IMR-90 (cell line): ENCODE measurements around the gene TAF11L13. TPM values are rescaled to one million over a fixed set of nuclear protein-coding genes. Genes with fewer than 3 reads are reported as not detected.
"Not testable (repeated sequence)": the region's sequence is repeated elsewhere in the genome, so short reads cannot be mapped to it uniquely, and the experiment has no call there.

Experiments
- ATAC-seq: fragments of 200-7000 bp; cut with Tn5 transposase; 2 replicates; pipeline ENCODE4 v1.9.1; 2020; ENCODE audit warnings: low read depth, mild to moderate bottlenecking, moderate library complexity
- BruUV-seq: library from RNA; stranded (reverse); fragments of 400-500 nt; replicated peaks from 2 replicates; lab custom pipeline; 2021; lab: Mats Ljungman, UMichigan
- CTCF ChIA-PET: fragments of 300-600 bp; formaldehyde crosslinking; extraction: SDS; loops from one replicate; lab custom pipeline; 2021; ENCODE audit warnings: antibody characterized with exemption; lab: Yijun Ruan, JAX
- POLR2A ChIA-PET: fragments of 300-600 bp; sonication (Branson Sonifier 250); formaldehyde crosslinking; loops from one replicate; lab custom pipeline; 2022; ENCODE audit warnings: antibody characterized with exemption; ENCODE audit not compliant: unreplicated experiment; lab: Charles Lee
- DNase-seq: peaks from one replicate; pipeline ENCODE4 v3.0.0; 2013
- H2AFZ ChIP-seq: replicated peaks from 2 replicates; pipeline ENCODE3; 2013; ENCODE audit warnings: low read length, mild to moderate bottlenecking; ENCODE audit not compliant: poor library complexity
- H2AK5ac ChIP-seq: 2 replicates; pipeline ENCODE4 v1.6.1; 2013; ENCODE audit warnings: low read depth, low read length, inconsistent platforms
- H2AK9ac ChIP-seq: replicated peaks from 2 replicates; pipeline ENCODE3; 2013; ENCODE audit warnings: mild to moderate bottlenecking, low read depth, low read length, moderate library complexity; ENCODE audit not compliant: poor library complexity
- H2BK120ac ChIP-seq: 2 replicates; pipeline ENCODE4 v1.6.1; 2013; ENCODE audit warnings: low read depth, low read length, inconsistent platforms
- H2BK15ac ChIP-seq: 3 replicates; pipeline ENCODE4 v1.6.1; 2013; ENCODE audit warnings: low read depth, low read length, inconsistent platforms
- H2BK20ac ChIP-seq: 2 replicates; pipeline ENCODE4 v1.6.1; 2013; ENCODE audit warnings: low read depth, mild to moderate bottlenecking, inconsistent platforms, low read length, moderate library complexity
- H2BK5ac ChIP-seq: 2 replicates; pipeline ENCODE4 v1.6.1; 2013; ENCODE audit warnings: mild to moderate bottlenecking, low read depth, low read length, inconsistent platforms; ENCODE audit not compliant: poor library complexity, severe bottlenecking
- H3K14ac ChIP-seq: replicated peaks from 2 replicates; pipeline ENCODE4 v1.6.1; 2013; ENCODE audit warnings: low read depth, low read length, inconsistent platforms
- H3K18ac ChIP-seq: 2 replicates; pipeline ENCODE4 v1.6.1; 2013; ENCODE audit warnings: low read depth, low read length, control low read depth
- H3K23ac ChIP-seq: 2 replicates; pipeline ENCODE4 v1.6.1; 2013; ENCODE audit warnings: low read depth, low read length, inconsistent platforms
- H3K27ac ChIP-seq: 2 replicates; pipeline ENCODE4 v1.5.1; 2013; ENCODE audit warnings: mild to moderate bottlenecking, control low read depth, low read length; ENCODE audit not compliant: insufficient read depth
- H3K27me3 ChIP-seq: 2 replicates; pipeline ENCODE4 v1.6.1; 2013; ENCODE audit warnings: low read length; ENCODE audit not compliant: control insufficient read depth, insufficient read depth
- H3K36me3 ChIP-seq: 2 replicates; pipeline ENCODE4 v1.6.1; 2013; ENCODE audit warnings: low read length, mixed read lengths; ENCODE audit not compliant: control insufficient read depth, insufficient read depth
- H3K4ac ChIP-seq: 2 replicates; pipeline ENCODE4 v1.6.1; 2013; ENCODE audit warnings: low read depth, low read length, inconsistent platforms
- H3K4me1 ChIP-seq: 2 replicates; pipeline ENCODE4 v1.6.1; 2013; ENCODE audit warnings: low read length, mixed read lengths; ENCODE audit not compliant: control insufficient read depth, insufficient read depth
- H3K4me2 ChIP-seq: 2 replicates; pipeline ENCODE4 v1.6.1; 2013; ENCODE audit warnings: low read depth, mild to moderate bottlenecking, control low read depth, low read length, moderate library complexity
- H3K4me3 ChIP-seq: 2 replicates; pipeline ENCODE4 v1.5.1; 2013; ENCODE audit warnings: low read depth, mild to moderate bottlenecking, control low read depth, low read length, moderate library complexity; ENCODE audit not compliant: insufficient read depth
- H3K56ac ChIP-seq: 2 replicates; pipeline ENCODE4 v1.6.1; 2013; ENCODE audit warnings: low read length, inconsistent platforms; ENCODE audit not compliant: insufficient read depth; ENCODE audit errors: extremely low read depth
- H3K79me1 ChIP-seq, 2 experiments: 2 replicates each; pipeline ENCODE4 v1.6.1; 2013; ENCODE audit warnings: low read length in 2 of 2, inconsistent platforms in 1 of 2, low read depth in 1 of 2
- H3K9ac ChIP-seq: 2 replicates; pipeline ENCODE4 v1.6.1; 2013; ENCODE audit warnings: low read depth, low read length, control low read depth
- H3K9me1 ChIP-seq: 2 replicates; pipeline ENCODE4 v1.6.1; 2013; ENCODE audit warnings: low read length, inconsistent platforms; ENCODE audit not compliant: insufficient read depth
- H3K9me3 ChIP-seq: 2 replicates; pipeline ENCODE4 v1.6.1; 2013; ENCODE audit warnings: low read length; ENCODE audit not compliant: control insufficient read depth, insufficient read depth
- H4K20me1 ChIP-seq: 2 replicates; pipeline ENCODE4 v1.6.1; 2013; ENCODE audit warnings: low read length, inconsistent platforms; ENCODE audit not compliant: insufficient read depth
- H4K5ac ChIP-seq: 2 replicates; pipeline ENCODE4 v1.6.1; 2013; ENCODE audit warnings: mild to moderate bottlenecking, low read depth, low read length, control low read depth
- H4K8ac ChIP-seq, 2 experiments: 2 replicates each; pipeline ENCODE4 v1.6.1; 2013; ENCODE audit warnings: low read depth in 2 of 2, low read length in 2 of 2, control low read depth in 1 of 2, inconsistent platforms in 1 of 2
- H4K91ac ChIP-seq: 2 replicates; pipeline ENCODE4 v1.6.1; 2013; ENCODE audit warnings: low read depth, low read length, inconsistent platforms; ENCODE audit not compliant: insufficient read depth
- WGBS, 2 experiments: methylation state at CpG; one replicate each; pipeline versions ENCODE4 v1.1.5 to v1.1.7; 2013; ENCODE audit warnings: missing lambda C conversion rate in 2 of 2; ENCODE audit not compliant: insufficient read length in 1 of 2; ENCODE audit errors: extremely low coverage in 2 of 2; 5-methylcytosine and 5-hydroxymethylcytosine counted together
- dilution Hi-C: fragments of 300-500 bp; cut with HindIII; formaldehyde crosslinking; loops from one replicate; pipeline ENCODE4 v1.14.3; 2018; ENCODE audit warnings: low sequenced_read_pairs; ENCODE audit not compliant: unreplicated experiment
- in situ Hi-C: fragments of 300-500 bp; cut with MboI; formaldehyde crosslinking; loops from 3 replicates; pipeline ENCODE4 v1.14.3; 2019; ENCODE audit warnings: low sequenced_read_pairs, inconsistent platforms, mixed read lengths
- intact Hi-C: fragments of 100-400 bp; cut with micrococcal nuclease; formaldehyde crosslinking; loops from 2 replicates; pipeline ENCODE4 v1.10.0; 2022
- polyA plus RNA-seq, 3 experiments: library from polyadenylated mRNA; depleted of rRNA; stranded (reverse); fragments of >200 nt; gene quantifications; 2 replicates each; pipeline ENCODE4 v1.2.3, GENCODE V29; 2012; ENCODE audit warnings: low replicate concordance in 1 of 3
- total RNA-seq: library from RNA; depleted of rRNA; stranded (reverse); fragments of >200 nt; gene quantifications from 2 replicates; pipeline ENCODE4 v1.2.3, GENCODE V29; 2012

The TAF11L13 gene
- total and polyA plus RNA-seq, 2 of the 4 experiments (the other 2 are of a cell fraction), result not detected

DNA sequence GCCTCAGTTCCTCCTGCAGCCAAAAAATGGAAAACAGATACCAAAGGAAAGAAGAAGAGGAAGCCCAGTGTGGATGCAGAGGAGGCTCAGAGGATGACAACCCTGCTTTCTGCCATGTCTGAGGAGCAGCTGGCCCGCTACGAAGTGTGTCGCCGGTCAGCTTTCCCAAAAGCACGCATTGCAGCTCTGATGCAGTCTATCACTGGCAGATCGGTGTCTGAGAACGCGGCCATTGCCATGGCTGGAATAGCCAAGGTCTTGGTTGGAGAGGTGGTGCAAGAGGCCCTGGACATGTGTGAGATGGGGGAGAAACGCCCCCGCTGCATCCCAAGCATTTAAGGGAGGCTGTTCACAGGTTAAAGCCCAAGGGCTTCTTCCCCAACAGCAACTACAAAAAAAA is 17.3 kb downstream of the TAF11L13 start:
- H2BK20ac ChIP-seq, H3K4me3 ChIP-seq, H4K5ac ChIP-seq, H2BK5ac ChIP-seq, H3K23ac ChIP-seq, H3K9me3 ChIP-seq, POLR2A ChIA-PET, H2AK5ac ChIP-seq, H3K4ac ChIP-seq, CTCF ChIA-PET, H2AK9ac ChIP-seq, H2AFZ ChIP-seq, in situ Hi-C loops, ATAC-seq, H4K8ac ChIP-seq, dilution Hi-C loops, H2BK15ac ChIP-seq, H3K4me2 ChIP-seq, H3K9ac ChIP-seq, H4K20me1 ChIP-seq, H4K91ac ChIP-seq, H3K14ac ChIP-seq, H3K18ac ChIP-seq, H3K56ac ChIP-seq, H3K27ac ChIP-seq, BruUV-seq, H3K79me1 ChIP-seq, H3K9me1 ChIP-seq, H3K36me3 ChIP-seq, H3K27me3 ChIP-seq, H3K4me1 ChIP-seq, DNase-seq, H2BK120ac ChIP-seq: not testable (repeated sequence)
- intact Hi-C loops, result loop anchor here (10.0 kb wide), 1 partner anchor 364 kb away; no protein-coding TSS in a partner anchor
- WGBS, 2 experiments, result 95% methylated on average over 4 of the region's 10 CpGs; no CpG with 5 or more reads in 1 of the 2 experiments

DNA sequence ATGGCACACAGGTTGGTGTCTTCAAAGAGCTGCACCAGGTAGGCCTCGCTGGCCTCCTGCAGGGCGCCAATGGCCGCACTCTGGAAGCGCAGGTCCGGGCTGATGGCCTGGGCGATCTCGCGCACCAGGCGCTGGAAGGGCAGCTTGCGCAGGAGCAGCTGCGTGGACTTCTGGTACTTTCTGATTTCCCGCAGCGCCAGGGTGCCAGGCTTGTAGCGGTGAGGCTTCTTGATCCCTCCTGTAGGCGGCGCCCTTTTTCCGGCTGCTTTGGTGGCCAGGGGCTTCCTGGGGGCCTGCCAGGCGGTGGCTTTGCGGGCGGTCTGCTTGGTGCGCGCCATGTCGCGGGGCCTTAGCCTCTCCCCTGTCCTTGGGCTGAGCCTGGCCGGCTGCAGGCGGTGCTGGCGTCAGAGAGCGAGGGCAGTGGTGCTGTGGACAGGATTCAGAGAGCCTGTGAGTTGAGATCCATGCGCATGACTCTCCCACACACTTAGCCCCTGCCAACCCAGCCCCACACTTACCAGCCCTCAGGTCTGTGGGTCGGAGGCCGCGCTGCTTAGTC is 23.4 kb downstream of the TAF11L13 start:
- H4K20me1 ChIP-seq, H3K9ac ChIP-seq, H2AK5ac ChIP-seq, H3K9me1 ChIP-seq, H2AK9ac ChIP-seq, H3K4ac ChIP-seq, H3K27ac ChIP-seq, H2BK120ac ChIP-seq, H3K27me3 ChIP-seq, H3K56ac ChIP-seq, CTCF ChIA-PET, H3K79me1 ChIP-seq, ATAC-seq, H2BK20ac ChIP-seq, BruUV-seq, H2BK15ac ChIP-seq, H3K36me3 ChIP-seq, H2AFZ ChIP-seq, H2BK5ac ChIP-seq, H4K8ac ChIP-seq, H3K18ac ChIP-seq, H4K5ac ChIP-seq, H4K91ac ChIP-seq, H3K14ac ChIP-seq, DNase-seq, H3K23ac ChIP-seq, dilution Hi-C loops, in situ Hi-C loops, H3K4me3 ChIP-seq, H3K9me3 ChIP-seq, POLR2A ChIA-PET, H3K4me1 ChIP-seq, H3K4me2 ChIP-seq, intact Hi-C loops: not testable (repeated sequence)
- 94% methylated on average over 10 of the region's 32 CpGs; no CpG with 5 or more reads in 1 of the 2 experiments for WGBS, 2 experiments
